ENCODE results near the gene MSI2. TPM values are rescaled to one million over a fixed set of nuclear protein-coding genes. Genes with fewer than 3 reads are reported as not detected.

The MSI2 gene
- polyA plus RNA-seq, 4 donors, result 85.9 to 104 (median 97.5) TPM

DNA sequence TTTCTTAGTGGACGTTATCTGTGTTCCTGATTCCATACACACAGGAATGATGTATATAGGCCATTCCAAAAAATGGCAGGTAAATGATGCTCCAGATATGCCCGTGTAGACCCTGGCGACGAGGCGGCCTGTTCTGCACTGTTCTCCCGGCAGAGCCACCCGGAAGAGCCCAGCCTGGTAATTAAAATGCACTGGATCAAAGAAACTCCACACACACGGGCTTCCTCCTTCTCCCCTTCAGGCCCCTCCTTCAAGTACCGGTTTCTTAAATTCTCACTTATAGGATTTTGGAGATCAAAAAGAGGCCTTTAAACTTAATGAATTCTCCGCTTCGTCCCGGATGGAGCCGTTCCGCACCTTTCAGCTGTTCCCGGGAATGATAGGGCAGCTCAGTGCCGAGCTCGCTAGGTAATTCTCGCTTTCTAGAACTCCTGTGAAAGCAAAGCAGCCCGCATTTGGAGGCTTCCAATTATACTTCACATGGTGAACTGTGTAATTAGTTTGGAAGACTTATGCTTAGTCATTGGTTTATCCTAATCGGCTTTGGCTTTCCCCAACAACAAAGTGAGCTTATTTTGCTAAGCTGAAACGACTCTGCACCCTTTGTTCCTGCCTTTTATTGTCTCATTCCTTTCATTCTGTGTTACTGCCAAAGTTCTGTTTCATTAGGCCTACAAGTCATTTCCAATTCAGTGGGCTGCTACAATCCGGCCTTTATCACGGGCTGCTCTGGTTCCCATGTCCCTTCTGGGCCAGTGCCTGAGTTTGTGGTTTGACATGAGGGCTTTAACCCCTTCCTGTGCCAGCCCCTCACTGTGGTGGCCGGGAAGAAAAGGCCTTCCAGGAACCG is 150.0 kb downstream of the MSI2 start:
- peak in 1 of 4 donors; percentile 58 for DNase-seq (ENCODE audit: low read depth in 4 of 4, low spot score in 2 of 4)

DNA sequence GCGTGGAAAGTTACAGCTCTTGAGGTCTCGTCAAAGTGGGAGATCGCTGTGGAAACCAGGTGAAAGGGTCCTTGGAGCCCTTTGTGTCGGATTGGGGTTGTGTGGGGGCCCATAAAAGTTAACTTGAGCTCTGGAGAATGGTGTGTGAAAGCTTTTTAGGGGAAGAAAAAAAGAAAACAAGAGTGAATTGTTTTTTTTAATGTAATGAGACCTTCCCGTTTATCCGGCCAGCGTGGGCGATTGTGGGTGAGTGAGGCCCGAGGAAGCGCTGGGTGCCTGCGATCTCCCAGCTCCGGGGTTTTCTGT is 150.6 kb downstream of the MSI2 start:
- no peak for DNase-seq (ENCODE audit: low read depth in 4 of 4, low spot score in 2 of 4)

- no peak for DNase-seq (ENCODE audit: low read depth in 4 of 4, low spot score in 2 of 4)
Observed at GRCh38 chr17:57407287-57408070, 151.2 kb downstream of the MSI2 start.

DNA sequence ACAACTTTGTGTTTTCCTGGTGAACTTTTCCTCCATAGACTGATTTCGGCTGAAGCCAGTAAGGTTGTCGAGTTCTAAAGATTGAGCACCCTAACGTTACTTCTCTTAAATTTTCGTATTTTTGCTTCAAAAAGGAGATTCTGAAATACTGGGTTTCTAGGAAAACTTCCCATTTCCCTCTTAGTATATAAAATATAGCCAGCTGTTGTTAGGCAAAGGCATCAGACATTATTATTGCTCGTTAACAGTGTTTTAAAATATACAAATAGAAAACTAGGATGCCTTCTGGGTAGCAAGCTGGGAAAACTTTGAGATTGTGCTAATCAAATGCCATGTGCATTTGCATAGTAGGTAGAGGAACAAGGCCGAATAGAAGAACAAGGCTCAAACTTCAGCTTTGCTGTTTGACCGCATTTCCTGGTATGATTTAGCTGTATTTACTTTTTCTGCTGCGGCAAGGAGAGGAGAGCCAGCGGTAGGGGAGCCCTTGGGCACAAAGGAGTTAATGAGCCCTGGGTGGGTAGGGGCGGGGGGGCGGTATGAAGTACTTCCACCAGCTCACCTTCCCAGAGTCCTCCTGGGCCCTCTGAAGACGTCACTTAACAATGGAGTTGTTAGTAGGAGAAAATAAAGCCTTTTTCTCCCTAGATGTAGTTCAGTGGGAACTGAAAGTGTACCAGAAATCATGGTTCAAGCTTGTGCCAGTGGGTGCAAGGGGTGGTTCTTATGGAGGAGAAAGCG is 151.9 kb downstream of the MSI2 start:
- DNase-seq (ENCODE audit: low read depth in 4 of 4, low spot score in 2 of 4), result no peak

GRCh38 chr17:57410169-57410568 is 153.8 kb downstream of the MSI2 start:
- no peak for DNase-seq (ENCODE audit: low read depth in 4 of 4, low spot score in 2 of 4)

GRCh38 chr17:57412520-57413096 is 156.3 kb downstream of the MSI2 start:
- no peak for DNase-seq (ENCODE audit: low read depth in 4 of 4, low spot score in 2 of 4)

DNA sequence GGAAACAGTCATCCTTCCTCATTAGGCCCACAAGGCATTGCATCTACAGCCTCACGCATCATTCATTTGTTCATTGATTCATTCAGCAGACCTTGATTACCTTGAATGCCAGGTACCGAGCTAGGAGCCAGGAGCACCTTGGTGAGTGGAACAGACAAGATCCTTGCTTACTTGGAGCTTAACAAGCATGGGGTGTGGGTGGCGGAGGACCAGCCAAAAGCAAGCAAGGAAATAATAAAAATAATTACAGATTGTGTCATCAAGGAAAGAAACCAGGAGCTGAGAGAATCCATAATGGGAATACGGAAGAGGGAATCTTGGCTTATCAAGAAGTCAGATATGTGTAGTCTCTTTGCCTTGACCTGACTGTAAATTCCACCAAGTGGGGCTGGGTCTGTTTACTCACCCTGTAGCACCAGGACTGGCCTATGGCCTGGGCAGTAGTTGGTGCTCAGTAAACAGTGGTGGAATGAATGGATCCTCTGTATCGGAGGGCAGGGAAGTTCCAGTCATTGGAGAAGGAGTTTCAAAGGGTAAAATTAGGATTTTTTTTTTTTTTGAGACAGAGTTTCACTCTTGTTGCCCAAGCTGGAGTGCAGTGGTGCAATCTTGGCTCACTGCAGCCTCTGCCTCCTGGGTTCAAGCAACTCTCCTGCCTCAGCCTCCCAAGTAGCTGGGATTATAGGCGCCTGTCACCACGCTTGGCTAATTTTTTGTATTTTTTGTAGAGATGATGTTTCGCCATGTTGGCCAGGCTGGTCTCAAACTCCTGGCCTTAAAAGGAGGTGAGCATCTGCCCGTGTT is 157.7 kb downstream of the MSI2 start:
- DNase-seq (ENCODE audit: low read depth in 4 of 4, low spot score in 2 of 4), result no peak

GRCh38 chr17:57415751-57416207 is 159.5 kb downstream of the MSI2 start:
- DNase-seq (ENCODE audit: low read depth in 4 of 4, low spot score in 2 of 4), result no peak

DNA sequence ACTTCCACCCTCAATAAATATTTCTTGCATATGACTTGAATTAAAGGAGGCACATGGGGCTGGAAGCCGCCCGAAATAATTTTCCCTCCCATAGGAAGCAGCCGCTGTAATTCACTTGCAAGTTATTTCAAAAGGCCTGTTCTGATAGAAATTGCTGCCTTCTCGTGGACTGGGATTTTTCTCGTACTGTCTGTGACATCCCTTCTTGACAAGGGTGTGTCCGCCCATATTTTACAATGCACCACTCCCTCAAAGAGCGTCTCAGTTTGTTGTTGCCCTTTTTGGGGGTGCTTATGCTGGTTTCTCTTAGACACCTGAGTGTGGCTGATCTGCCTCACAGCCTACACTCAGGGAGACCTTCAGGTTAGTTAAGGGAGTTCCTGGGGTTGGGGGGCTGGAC is 160.0 kb downstream of the MSI2 start:
- DNase-seq (ENCODE audit: low read depth in 4 of 4, low spot score in 2 of 4), result no peak

DNA sequence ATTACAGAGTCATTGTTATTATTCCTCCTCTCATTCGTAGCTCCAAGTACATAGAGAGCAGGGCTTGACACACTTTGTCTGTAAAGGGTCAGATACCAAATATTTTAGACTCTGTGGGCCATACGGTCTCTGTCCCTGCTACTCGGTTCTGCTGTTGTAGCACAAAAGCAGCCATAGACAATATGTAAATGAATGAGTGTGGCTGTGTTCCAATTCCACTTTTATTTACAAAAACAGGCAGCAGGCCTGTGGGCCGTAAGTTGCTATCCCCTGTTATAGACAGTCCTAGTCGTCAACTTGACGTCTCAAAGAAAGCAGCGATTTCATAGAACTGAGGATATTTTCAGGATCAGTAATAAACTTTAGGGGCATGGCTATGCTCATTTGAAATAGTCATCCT is 161.6 kb downstream of the MSI2 start:
- DNase-seq (ENCODE audit: low read depth in 4 of 4, low spot score in 2 of 4), result no peak

GRCh38 chr17:57418463-57419246 is 162.3 kb downstream of the MSI2 start:
- no peak for DNase-seq (ENCODE audit: low read depth in 4 of 4, low spot score in 2 of 4)

GRCh38 chr17:57419940-57420550 is 163.7 kb downstream of the MSI2 start:
- DNase-seq (ENCODE audit: low read depth in 4 of 4, low spot score in 2 of 4), result no peak

- DNase-seq (ENCODE audit: low read depth in 4 of 4, low spot score in 2 of 4), result peak in 1 of 4 donors; percentile 75
Observed at GRCh38 chr17:57420734-57421717, 164.7 kb downstream of the MSI2 start.

DNA sequence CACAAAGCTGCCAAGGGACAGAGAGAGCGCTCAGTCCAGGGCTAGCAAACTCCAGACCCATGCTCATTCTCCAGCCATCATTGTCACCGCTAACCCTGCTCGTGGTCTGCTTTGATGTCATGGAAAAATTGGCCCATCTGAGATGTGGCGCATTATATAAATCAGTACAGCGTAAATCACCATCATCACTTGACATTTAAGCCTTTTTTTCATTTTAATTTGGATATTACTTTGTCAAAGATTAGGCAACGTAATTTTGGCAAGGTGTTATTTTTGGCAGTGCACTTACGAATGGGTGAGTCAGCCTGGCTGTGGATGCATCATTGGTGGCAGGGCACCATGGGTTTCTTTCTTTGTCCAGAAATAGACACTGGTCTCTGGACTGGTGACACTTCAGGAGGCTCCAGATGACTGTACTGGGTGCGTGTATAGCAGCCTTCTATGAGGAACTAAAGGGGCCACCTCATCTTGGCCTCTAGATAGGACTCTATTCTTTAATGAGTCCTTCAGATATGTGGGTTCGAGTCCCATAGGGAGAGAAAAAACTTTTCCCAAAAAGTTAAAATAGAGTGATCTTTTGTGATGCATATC is 166.3 kb downstream of the MSI2 start:
- no peak for DNase-seq (ENCODE audit: low read depth in 4 of 4, low spot score in 2 of 4)

DNA sequence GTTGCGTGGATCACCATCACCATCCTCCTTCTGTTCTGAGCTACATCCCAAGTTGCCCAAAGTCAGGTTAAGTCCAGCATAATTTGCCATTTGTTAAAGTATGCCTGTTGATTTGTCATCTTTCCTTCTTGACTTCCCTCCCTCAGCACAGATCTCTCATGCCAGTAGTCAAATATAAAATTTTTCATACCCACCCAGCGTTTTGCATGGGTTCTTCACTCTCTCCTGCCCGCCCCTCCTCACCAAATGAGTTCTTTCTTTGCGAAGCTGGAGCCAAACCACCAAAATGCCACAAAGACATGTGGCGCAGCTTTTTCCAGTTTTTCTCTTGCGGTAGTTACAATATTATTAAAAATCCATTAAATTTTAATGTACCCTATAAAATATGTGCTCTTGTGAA is 167.2 kb downstream of the MSI2 start:
- no peak for DNase-seq (ENCODE audit: low read depth in 4 of 4, low spot score in 2 of 4)

DNA sequence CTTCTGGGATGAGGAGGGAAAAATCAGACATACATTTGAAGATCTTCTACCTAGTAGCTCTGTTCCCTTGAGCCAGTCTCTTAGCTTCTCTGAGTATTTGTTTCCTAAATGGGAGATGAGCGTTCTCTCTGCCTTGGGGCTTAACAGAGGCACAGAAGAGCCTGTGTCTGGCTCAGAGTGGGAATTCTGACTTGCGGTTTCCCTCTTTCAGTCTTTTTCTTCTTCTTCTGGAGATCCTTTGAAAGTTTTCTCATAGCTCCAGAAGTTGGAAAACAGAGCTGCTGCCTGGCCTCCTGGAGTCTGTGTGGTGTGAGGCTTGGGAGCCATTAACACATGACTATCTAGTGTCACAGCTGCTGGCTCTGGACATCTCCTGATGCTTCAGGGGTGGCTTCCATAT is 167.9 kb downstream of the MSI2 start:
- DNase-seq (ENCODE audit: low read depth in 4 of 4, low spot score in 2 of 4), result no peak

DNA sequence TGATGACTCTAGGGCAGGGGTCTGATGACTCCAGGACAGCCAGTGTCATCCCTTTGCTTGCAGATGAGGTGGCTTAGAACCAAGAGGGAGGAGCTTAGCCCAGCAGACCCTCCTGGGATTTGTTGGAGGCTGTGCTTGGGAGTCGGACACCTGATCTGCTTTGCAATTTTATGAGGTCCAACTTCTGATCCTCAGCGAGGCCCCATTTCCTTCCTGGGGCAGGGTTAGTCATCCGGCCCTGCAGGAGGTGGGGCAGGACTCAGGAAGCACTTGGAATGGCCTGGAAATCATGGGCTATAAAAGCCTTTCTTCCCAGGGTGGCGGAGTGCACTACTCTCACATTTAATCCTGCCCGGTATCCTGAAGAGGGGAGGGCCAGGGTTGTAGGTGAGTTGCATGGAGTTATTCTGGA is 168.5 kb downstream of the MSI2 start:
- no peak for DNase-seq (ENCODE audit: low read depth in 4 of 4, low spot score in 2 of 4)

Measured in left renal cortex interstitium (tissue), 4 donors.